GM13977 (cell line): Measurements from ENCODE around the gene PLEKHM3.

ENCODE experiments used
- DNase-seq: peaks from one replicate; pipeline ENCODE4 v3.0.0; 2012; ENCODE audit warnings: low spot score
- in situ Hi-C: fragments of 300-500 bp; cut with MboI; formaldehyde crosslinking; loops from one replicate; pipeline ENCODE4 v1.12.0; 2022; ENCODE audit warnings: low sequenced_read_pairs, low pct_unique_long_range_greater_than_20kb, mixed read lengths, inconsistent platforms; ENCODE audit not compliant: unreplicated experiment
- TF ChIP-seq, protein P1 (sequence below): IDR thresholded peaks from 2 replicates; pipeline ENCODE4 v1.5.1; 2012; ENCODE audit warnings: mild to moderate bottlenecking, control low read depth; ENCODE audit not compliant: insufficient read depth; ENCODE audit errors: extremely low read depth, missing control alignments

PLEKHM3 gene

GRCh38 chr2:207825045-207825954 is 200.0 kb downstream of the PLEKHM3 start:
- TF ChIP-seq, protein P1, sequence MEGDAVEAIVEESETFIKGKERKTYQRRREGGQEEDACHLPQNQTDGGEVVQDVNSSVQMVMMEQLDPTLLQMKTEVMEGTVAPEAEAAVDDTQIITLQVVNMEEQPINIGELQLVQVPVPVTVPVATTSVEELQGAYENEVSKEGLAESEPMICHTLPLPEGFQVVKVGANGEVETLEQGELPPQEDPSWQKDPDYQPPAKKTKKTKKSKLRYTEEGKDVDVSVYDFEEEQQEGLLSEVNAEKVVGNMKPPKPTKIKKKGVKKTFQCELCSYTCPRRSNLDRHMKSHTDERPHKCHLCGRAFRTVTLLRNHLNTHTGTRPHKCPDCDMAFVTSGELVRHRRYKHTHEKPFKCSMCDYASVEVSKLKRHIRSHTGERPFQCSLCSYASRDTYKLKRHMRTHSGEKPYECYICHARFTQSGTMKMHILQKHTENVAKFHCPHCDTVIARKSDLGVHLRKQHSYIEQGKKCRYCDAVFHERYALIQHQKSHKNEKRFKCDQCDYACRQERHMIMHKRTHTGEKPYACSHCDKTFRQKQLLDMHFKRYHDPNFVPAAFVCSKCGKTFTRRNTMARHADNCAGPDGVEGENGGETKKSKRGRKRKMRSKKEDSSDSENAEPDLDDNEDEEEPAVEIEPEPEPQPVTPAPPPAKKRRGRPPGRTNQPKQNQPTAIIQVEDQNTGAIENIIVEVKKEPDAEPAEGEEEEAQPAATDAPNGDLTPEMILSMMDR: no peak
- DNase-seq: no peak
- in situ Hi-C loops: no loop called here

- no peak for DNase-seq
- in situ Hi-C loops: no loop called here
- TF ChIP-seq, protein P1: no peak
Measured at GRCh38 chr2:207823865-207824264, 201.5 kb downstream of the PLEKHM3 start.

DNA sequence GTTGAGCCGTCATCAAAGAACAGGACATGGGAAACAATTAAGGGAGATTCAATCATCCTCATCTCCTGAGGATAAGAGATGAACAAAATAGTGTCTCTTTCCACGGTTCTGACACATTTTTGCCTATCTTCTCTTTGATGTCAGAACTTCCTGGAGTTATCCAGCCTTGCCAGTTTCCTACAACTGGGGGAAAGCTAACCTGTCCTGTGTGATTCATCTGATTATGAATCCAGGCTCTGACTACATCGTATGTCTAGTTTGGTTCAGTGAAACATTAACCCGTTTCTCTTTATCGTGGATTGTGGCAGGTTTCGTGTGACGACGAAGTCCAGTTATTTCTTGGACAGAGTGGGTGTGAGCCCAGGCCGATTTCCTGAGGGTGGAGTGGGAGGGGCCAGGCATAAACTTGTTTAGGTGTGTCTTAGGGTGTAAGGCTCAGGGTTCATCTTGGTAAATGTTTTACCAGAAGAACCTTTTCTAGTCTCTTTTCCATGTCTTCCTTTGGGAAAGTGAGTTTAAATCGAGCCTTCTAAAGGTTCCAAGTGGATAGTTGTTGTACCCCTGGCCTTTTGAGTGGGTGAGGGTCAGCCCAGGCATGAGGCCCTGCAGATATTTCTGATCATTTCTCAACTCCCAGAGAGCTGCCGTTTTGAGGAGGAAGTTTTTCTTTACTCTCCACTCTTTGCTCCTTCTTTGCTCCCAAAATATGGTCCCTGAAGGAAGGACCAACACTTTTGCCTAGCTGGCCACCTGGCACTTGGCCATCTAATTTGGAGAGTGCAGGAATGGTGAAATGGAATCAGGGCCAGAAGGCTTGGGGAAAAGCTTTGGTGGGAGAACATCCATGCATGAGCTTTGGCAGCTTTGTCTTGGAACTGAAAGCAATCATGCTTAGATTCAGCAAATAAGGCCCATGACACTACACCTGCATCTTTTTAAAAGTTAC is 205.2 kb downstream of the PLEKHM3 start:
- TF ChIP-seq, protein P1: no peak
- in situ Hi-C loops: no loop called here
- no peak for DNase-seq

DNA sequence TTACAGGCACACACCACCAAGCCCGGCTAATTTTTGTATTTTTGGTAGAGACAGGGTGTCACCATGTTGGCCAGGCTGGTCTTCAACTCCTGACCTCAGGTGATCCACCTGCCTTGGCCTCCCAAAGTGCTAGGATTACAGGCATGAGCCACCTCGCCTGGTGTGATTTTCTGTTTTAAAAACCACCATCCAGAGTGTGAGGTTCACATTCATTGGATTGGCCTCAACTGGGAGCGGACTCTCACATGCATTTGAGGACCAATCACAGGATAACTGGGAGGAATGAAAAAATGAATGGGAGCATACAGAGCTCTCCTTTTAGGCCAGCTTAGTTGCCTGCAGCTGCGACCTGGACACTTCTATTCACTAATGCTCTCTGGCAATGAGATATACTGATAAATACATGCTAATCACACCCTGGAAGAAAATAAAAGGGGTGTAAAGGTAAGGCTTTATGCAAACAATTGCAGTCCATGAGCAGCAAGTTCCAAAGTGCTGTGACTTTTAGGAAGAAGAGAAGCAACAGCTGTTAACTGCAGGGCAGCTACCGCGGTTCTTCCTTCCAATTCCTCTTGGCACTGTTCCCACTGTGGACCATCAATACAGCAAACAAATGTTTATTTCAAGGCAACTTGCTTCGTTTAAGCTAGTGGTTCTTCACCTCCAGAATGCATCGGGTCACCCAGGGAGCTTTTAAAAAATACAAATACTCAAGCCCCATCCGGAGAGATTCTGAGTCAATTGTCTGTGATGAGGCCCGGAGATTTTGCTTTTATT is 206.1 kb downstream of the PLEKHM3 start:
- in situ Hi-C loops: no loop called here
- TF ChIP-seq, protein P1: no peak
- DNase-seq: no peak

GRCh38 chr2:207816546-207816945 is 208.8 kb downstream of the PLEKHM3 start:
- in situ Hi-C loops: no loop called here
- no peak for DNase-seq
- TF ChIP-seq, protein P1: no peak

DNA sequence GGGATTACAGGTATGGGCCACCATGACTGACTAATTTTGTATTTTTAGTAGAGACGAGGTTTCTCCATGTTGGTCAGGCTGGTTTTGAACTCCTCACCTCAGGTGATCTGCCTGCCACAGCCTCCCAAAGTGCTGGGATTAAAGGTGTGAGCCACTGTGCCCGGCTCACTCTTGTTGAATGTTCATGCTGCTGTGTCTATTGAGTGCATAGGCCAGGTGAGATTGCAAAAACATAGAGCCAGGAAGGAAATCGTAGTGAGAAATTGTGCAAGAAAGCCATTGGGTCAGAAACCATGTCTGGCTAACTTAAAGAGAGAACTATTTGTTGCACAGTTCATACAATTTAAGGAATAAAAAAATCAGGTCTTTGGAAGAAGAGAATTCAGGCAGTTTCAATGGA is 210.1 kb downstream of the PLEKHM3 start:
- in situ Hi-C loops: no loop called here

More for the DNA sequence above, 210.1 kb downstream of the PLEKHM3 start:
- DNase-seq: no peak
- TF ChIP-seq, protein P1: no peak
